NOMO-1 (cell line): Measurements from ENCODE around the gene ARSD.

ENCODE experiments used
- DNase-seq, 2 experiments: peaks; one replicate each; lab custom pipeline; 2025; ENCODE audit not compliant: unreplicated experiment in 2 of 2; lab: John Stamatoyannopoulos, UW

Gene ARSD

GRCh38 chrX:2862404-2862803 is 66.7 kb downstream of the ARSD start:
- DNase-seq: no peak

- DNase-seq: no peak
These were observed 69.8 kb downstream of the ARSD start for GRCh38 chrX:2859197-2859797.

- DNase-seq: no peak
These were observed 71.6 kb downstream of the ARSD start for GRCh38 chrX:2857566-2857965.

GRCh38 chrX:2855761-2856160 is 73.4 kb downstream of the ARSD start:
- DNase-seq: no peak

GRCh38 chrX:2854918-2855317 is 74.2 kb downstream of the ARSD start:
- no peak for DNase-seq
